Middle frontal gyrus (tissue), 1 donor: ENCODE measurements around the gene STAC.
"Not testable (repeated sequence)": the region's sequence is repeated elsewhere in the genome, so short reads cannot be mapped to it uniquely, and the experiment has no call there.

Experiments used
- DNase-seq: peaks from one replicate; pipeline ENCODE4 v3.0.0-alpha.2; 2015; ENCODE audit warnings: low spot score; ENCODE audit errors: extremely low spot score

The STAC gene

GRCh38 chr3:36519682-36520081, 139.4 kb downstream of the STAC start:
- DNase-seq = no peak

GRCh38 chr3:36520241-36521006, 140.1 kb downstream of the STAC start:
- DNase-seq = no peak

DNA sequence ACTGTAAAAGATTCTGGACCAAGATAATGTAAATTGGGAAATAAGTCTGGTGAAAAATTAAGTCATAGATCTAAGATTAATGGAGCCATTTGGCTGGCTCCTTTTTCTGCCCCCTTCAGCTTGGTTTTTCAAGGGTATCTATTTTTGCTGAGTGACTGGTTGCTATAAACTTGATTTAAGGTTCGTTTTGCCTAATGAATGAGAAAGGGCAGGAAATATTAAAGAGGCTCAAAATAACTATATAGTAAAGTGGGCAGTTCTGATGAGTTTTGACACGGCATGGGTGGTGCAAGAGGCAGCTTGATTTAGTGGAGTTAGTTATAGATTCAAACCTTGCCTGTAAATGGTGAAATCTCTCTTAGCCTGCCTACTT, 140.7 kb downstream of the STAC start:
- no peak for DNase-seq

DNA sequence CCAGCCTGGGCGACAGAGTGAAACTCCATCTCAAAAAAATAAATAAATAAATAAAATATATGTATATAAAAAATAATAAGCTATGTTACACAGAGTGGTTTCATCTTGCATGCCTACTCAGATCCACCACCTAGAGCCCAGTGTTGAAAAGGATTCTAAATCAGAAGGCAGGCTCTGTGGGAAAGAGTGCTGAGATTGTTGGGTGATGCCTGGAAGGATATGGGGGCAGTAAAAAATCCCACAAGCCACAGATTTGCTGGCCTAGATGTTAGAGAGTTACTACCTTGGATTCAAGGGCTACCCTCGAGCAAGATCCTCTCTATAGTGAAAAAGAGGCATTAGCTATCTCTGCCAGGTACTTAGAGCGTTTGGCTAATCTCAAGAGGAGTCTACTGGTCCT, 144.3 kb downstream of the STAC start:
- no peak for DNase-seq

DNA sequence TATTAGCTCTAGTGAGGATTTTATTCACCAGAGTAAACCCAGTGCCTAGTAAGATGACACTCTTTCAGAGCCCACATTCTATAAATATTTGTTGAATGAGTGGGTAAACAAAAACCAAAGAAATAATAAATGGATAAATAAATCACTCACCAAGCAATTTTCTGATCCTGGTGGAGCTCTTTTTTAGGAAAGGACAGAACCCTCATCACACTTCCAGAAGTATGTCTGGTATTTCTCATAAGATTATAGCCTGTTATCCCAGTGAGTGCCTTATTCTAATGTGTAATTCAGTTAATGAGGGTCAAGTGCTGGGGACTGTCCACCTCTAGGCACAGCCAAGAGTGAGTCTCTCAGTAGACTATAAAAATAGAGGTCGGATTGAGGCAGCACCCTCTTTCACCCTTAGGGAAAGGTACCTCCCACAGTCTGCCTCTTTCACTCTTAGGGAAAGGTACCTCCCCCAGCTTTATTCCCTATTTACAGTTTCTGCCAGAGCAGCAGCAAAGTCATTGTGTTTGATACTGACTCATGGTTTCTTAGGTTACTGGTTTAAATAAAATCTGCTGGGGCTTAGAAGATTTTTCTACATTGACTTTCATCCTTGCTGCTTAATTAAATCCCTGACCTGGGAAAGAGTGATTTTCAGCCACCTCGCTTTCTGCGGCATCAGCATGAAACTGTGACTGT, 145.0 kb downstream of the STAC start:
- DNase-seq = no peak

- DNase-seq = no peak
These were observed 157.9 kb downstream of the STAC start for GRCh38 chr3:36538136-36538749.

DNA sequence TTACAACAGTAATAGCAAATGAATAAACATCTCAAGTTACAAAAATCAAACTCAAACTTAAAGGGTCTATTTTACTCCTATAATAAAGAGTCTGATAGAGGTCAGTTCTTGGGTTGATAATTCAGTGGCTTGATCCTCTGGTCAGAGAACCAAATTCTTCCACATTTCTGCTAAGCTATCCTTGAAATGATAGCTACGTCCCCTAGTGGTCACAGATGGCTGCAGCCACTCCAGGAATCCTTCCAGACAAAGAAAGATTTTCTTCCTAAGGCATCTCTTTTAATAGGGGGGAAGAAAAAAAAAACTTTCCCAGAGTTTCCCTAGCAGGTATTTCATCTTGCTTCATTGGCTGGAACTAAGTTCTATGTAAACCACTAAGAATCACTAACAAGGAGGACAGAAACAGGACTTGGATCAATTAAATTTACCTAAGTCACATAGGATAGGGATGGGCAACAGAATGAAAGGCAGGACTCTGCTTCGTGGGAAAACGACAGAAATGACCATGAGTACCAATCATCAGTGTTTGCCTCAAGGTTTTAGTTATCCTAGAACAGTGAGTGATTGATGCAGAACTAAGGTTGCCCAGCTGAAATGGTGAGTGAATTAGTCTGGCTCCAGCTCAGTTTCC, 160.7 kb downstream of the STAC start:
- no peak for DNase-seq

GRCh38 chr3:36542186-36542585, 161.9 kb downstream of the STAC start:
- DNase-seq = no peak

DNA sequence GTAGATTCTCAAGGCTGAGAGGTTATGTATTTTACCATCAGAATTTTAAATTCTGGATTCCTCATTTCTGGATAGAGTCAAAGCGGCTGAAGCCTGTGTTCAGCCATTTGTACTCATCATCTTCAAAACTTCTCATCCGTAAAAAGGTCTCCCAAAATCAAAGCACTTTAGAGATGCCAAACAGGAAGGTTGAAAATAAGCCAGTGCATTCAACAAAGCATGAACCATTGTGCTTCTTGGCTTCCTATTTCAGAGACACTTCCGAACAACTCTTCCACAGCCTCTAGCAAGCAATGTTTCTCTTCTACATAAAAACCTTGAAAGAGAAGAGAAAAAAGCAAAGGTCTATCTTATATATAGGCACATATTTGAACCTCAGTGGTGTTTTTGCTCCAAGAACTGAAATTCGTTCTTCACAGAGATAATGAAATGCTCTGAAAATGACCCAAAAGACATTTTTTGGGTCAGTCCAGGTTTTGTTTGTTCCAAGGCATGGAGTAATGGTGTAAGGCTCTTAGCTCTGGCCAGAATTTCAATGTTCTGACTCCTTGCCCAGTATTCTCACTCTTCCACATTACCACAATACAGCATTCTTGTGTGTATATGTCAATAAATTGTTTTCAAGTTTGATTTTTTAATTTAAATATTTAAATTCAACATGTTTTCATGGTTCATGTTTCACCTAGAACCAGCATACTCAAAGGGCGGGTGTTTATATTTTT, 163.1 kb downstream of the STAC start:
- DNase-seq = no peak

GRCh38 chr3:36546226-36546625, 165.9 kb downstream of the STAC start:
- DNase-seq = no peak

DNA sequence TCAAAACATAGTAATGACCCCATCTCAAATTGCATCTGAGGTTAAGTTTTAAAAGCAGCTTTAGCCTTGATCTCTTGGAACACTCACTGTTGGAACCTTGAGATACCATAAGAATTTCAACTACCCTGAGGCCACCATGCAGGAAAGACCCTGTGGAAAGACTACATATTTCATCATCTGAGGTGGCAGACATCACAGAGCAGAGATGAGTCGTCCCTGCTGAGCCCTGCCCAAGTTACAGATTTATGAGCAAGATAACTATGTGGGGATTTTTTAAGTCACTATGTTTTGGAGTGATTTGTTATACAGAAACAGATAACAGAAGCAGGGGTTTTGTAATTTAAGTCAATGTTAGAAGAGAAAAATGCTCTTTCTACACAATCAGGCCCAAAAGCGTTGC, 168.4 kb downstream of the STAC start:
- DNase-seq = no peak

DNA sequence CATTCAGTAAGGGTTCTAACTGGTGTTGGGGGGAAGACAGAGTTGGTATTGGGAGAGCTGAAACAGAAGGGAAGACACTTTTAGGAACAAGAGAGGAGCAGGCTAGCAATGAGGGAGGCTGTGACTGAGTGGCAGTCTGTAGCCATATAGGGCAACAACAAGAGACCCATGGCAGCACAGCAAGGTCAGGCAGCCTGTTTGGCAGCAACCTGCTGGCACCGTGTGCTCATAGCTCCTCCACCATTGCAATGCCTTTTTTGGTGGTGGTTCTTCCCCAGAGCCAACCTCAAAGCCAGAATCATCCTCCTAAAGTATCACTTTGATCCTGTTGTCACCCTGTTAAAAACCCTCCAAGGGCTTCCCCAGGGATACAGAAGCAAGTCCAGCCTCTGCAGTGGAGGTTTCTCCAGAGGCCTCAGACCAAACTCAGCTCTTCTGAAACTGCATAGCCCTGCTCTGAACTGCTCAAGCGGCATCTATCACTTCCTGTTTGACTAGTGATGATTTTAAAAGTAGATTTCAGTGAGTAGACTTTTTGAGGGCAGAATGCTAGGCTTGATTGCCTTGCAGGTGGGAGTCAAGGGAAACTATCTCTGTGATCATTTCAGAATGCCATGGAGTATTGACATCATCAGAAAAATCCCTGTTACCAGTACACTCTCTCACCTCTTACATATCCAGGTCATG, 176.9 kb downstream of the STAC start:
- no peak for DNase-seq

DNA sequence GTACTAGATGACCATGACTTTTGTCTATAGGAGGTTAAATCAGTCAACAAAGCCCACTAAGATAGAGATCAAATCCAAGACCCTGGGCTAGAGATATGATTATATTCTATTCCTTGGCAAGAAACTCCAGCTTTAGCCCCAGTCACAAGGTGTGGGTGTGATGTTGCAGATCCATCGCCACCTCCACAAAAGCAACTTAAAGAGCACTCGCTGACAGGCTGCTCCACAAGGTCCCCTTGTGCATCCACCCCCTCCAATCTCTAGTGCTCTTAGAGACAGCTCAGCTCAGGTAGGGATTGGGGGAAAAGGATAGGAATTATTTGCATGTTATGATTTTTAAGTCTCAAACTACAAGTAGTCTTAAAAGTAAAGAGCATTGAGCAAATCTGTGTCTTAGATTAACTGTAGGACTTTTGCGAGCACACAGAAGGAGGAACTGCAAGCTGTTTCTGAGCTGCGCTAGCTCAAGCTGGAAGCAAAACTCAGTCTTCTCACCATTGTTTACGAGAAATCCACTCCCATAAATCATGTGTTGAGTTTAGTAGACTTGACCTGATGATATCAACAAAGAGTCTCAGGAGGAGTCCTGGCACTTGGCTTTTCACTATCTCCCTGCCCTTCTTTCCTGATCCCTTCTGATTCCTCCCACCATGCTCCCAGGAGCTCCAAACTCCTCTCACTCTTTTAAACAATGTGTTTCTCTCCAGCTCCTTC, 177.6 kb downstream of the STAC start:
- no peak for DNase-seq

- DNase-seq = no peak
These were observed 178.7 kb downstream of the STAC start for GRCh38 chr3:36558961-36559360.

DNA sequence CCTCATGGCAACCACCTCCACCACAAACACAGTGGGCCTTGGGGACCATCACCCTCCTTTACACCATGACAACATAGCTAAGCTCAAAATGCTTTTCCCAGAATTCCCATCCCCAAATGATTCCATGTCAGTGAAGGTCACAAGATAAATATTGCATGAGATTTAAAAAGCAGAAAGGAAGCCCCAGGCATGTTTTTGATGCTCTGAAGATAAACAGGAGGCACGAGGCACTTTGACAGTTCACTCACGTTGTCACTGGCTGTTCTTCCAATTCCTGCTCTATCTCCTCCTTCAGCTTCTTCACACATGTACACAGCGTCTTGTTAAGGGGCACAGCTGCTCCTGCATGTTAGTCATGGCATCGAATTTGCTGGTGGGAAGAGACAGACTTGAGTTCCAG, 180.4 kb downstream of the STAC start:
- DNase-seq = no peak

DNA sequence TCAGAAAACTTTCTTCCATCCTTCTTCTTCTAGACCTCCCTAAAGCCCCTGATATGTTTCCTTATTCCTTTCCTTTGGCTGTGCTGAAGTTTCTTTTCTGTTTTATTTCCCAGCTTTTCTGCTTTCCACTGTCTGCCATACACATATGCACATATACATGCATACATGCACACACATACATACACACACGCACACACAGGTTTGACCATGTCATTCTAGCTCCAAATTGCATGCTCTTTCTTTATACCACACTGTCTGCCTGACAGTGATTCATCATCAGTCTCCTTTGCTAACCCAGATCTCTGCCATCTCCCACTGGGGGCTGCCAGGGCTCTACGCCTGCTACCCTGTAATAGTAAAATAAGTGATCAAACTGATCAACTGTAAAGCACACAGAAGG, 181.3 kb downstream of the STAC start:
- no peak for DNase-seq

DNA sequence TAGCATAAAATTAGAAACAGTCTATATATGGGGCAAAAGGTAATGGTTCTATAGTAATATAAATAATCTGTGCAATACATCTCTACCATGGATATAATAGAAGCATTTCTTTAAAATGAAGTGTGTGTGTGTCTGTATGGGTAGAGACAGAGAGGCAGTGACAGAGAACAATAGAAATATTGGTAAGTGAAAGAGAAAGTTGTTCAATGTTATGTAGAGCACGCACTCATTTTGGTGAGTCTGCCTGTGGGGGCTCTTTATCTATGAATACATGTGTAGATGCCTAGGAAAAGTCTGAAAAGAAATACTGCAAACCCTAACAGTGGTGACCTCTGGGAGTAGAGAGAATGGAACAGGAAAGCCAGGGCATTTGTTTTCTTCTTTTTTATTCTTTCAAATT, 182.6 kb downstream of the STAC start:
- DNase-seq = no peak

DNA sequence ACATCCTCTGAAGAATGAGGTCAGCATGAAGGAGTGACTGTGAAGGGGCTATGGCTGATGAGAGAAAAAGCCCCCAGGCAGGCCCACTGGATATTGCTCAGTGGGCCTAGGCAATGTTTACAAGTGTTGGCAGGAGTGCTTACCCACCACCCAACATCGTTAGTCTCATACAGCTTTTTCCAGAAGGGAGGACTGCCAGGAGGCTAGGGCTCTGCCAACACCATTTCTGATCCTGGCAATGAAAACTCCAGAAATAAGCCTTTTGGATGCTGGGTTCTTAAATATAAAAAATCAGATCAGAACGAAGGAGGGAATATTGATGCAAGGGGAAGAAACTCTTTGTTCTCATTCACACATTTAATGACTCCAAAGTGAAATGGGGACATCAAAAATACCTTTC, 194.9 kb downstream of the STAC start:
- no peak for DNase-seq

- not testable (repeated sequence) for DNase-seq
These were observed 198.1 kb downstream of the STAC start for GRCh38 chr3:36578418-36578817.

DNA sequence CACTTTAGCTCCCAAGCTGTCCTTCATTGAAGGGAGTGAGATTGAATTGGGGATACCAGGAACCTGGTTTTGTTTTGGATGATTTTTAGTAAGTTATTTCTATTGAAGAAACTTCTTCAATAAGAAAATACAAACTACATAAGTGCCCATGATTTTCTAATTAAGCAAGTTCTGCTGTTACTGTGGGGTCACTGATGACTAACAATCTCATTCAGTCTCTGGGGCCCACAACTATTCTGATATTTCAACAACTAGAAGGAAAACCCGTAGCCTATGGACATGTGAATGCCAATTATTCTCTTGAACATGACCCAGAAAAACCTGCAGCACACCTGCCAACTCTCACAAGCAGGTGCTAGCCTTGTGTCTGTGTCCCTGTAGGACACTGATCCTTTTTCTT, 199.4 kb downstream of the STAC start:
- DNase-seq = no peak
